LNCaP clone FGC (cell line): ENCODE results near the gene SGMS1.

Source experiments
- DNase-seq: peaks from one replicate; pipeline ENCODE4 v3.0.0-alpha.2; 2011; ENCODE audit warnings: low read depth
- H3K4me3 ChIP-seq: 2 replicates; pipeline ENCODE4 v1.5.1; 2011; ENCODE audit warnings: mild to moderate bottlenecking, low read depth, low read length, control low read depth
- TF ChIP-seq, protein P1 (sequence below): IDR thresholded peaks from 2 replicates; pipeline ENCODE4 v1.5.1; 2012; ENCODE audit warnings: mild to moderate bottlenecking; ENCODE audit not compliant: control insufficient read depth, insufficient read depth; ENCODE audit errors: extremely low read depth

SGMS1 gene

DNA sequence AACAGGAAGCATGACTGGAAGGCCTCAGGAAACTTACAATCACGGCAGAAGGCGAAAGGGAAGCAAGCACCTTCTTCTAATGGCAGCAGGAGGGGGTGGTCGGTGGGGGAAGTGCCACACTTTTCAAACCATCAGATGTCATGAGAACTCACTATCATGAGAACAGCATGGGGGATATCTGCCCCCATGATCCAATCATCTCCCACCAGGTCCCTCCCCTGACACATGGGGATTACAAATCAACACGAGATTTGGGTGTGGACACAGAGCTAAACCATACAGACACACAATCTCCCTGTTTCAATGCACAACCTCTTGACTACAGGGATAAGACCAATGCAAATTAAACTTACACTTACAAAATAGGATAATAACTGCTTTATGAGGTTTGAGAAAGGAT is 97.6 kb downstream of the SGMS1 start:
- H3K4me3 ChIP-seq, result no peak overlapping the region
- DNase-seq, result no peak
- TF ChIP-seq, protein P1, sequence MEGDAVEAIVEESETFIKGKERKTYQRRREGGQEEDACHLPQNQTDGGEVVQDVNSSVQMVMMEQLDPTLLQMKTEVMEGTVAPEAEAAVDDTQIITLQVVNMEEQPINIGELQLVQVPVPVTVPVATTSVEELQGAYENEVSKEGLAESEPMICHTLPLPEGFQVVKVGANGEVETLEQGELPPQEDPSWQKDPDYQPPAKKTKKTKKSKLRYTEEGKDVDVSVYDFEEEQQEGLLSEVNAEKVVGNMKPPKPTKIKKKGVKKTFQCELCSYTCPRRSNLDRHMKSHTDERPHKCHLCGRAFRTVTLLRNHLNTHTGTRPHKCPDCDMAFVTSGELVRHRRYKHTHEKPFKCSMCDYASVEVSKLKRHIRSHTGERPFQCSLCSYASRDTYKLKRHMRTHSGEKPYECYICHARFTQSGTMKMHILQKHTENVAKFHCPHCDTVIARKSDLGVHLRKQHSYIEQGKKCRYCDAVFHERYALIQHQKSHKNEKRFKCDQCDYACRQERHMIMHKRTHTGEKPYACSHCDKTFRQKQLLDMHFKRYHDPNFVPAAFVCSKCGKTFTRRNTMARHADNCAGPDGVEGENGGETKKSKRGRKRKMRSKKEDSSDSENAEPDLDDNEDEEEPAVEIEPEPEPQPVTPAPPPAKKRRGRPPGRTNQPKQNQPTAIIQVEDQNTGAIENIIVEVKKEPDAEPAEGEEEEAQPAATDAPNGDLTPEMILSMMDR, result no peak

DNA sequence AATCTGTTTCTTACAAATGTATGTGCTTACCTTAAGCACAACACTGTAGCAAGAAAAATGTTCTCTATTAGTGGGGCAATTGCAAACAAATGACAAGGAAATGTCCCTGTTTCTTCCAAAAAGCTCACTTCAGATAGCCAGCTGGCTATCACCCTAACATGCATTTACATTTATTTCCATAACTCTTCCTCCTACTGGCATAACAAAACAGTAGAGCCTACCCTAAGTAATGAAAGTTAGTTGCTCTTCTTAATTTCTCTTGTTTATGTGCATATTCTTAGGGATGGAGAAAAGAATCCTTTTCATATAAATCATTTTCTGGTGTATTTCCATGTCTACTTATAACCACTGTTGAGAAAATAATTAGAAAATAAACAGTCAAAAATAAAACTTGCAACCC is 100.4 kb downstream of the SGMS1 start:
- TF ChIP-seq, protein P1, result no peak
- DNase-seq, result no peak
- H3K4me3 ChIP-seq, result no peak overlapping the region

DNA sequence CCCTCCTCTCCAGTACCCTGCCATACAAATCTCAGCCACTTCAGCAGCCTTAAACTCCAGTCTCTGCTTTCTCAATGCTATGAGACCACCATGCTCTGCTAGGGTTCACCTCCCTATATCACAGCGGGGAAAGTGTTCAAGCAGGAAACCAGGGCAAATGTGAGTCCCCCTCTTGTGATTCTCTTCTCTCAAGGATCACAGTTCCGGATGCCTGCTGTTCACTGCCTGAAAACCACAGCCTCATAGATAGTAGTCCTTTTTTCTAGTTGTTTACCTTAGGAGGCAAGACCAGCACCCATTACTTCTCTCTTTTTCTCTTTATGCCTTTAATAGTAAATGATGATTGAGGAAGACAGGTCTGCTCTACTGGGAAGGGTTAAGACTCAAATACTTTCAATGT is 100.8 kb downstream of the SGMS1 start:
- DNase-seq, result no peak
- no peak overlapping the region for H3K4me3 ChIP-seq
- TF ChIP-seq, protein P1, result no peak

DNA sequence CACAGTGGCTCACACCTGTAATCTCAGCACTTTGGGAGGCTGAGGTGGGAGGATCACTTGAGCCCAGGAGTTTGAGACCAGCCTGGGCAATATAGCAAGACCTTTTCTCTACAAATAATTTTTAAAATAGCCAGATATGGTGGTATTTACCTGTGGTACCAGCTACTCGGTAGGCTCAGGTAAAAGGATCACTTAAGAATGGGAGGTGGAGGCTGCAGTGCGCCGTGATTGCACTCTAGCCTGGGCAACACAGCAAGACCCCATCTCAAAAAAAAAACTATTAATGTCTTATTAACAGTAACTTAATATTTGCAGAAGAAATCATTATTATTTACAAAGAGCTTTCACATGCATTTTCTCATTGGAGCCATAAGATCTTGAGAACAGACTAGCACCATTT is 103.6 kb downstream of the SGMS1 start:
- TF ChIP-seq, protein P1, result no peak
- DNase-seq, result no peak
- H3K4me3 ChIP-seq, result no peak overlapping the region

DNA sequence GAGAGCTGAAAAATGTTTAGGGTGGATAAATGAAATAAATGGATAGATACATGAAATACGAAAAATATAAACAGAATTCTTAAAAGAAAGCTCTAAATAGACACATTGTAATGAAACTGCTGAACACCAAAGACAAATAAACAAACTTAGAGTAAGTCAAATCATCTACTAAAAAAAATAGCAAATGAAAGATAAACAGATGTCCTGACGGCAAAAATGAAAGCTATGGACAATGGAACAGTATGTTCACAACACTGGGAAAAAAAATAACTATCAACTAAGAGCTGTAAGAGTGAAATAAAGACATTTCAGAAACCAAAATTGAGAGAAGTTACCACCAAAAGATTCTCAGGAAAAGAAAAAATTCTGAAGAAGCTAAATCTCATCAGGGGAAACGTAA is 106.1 kb downstream of the SGMS1 start:
- DNase-seq, result no peak
- H3K4me3 ChIP-seq, result no peak overlapping the region
- TF ChIP-seq, protein P1, result no peak

DNA sequence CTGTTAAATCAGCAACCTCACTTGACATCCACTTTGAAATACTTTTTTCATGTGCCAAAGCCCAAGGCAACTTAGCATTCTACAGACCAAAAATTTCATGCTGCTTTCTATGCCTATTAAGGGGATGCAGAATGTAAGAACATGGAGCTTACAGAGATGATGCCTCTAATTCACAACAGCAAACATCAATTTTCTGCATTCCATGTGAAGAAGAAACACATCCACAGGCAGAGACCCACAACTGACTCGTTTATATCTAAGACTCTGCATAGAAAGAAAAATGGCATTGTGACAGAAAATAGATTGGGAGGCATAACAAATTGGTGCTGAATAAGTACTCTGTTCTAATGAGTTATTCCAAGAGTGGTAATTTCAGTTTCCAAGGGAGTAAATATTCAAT is 107.6 kb downstream of the SGMS1 start:
- TF ChIP-seq, protein P1, result no peak
- no peak overlapping the region for H3K4me3 ChIP-seq
- no peak for DNase-seq

DNA sequence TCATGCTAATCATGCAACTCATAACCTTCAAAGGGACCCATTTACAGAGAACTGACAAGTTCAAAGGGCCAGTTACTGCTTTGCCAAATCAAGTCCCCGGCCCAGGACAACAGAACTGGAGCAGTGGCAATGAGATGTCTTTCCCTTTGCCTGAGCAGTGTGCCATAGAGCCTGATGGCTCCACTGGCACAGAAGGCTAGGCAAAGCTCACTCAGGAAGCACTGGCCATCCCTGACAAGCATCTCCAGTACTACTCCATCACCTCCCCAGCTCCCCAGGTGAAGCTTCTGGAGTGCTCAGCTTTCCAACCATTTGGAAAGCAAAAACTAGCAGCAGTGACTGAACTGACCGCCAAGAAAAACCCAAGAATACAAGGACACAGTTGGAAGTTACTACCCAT is 108.3 kb downstream of the SGMS1 start:
- H3K4me3 ChIP-seq, result no peak overlapping the region
- TF ChIP-seq, protein P1, result no peak
- no peak for DNase-seq
